Glutamatergic neuron (in vitro differentiated cells): ENCODE data around the gene CNNM4. TPM values are rescaled to one million over a fixed set of nuclear protein-coding genes. Genes with fewer than 3 reads are reported as not detected.
A peak's percentile ranks its signal among the peaks of the same experiment; 100 is the strongest.

ENCODE experiments used
- DNase-seq: peaks from one replicate; pipeline ENCODE4 v3.0.0; 2022
- H3K27ac Mint-ChIP-seq: one replicate; pipeline ENCODE4 v1.8.0; 2020; ENCODE audit warnings: mild to moderate bottlenecking, mixed read lengths, inconsistent platforms; ENCODE audit not compliant: unreplicated experiment
- H3K27me3 Mint-ChIP-seq: one replicate; pipeline ENCODE4 v1.8.0; 2020; ENCODE audit warnings: mild to moderate bottlenecking, moderate library complexity, mixed read lengths, inconsistent platforms; ENCODE audit not compliant: unreplicated experiment
- H3K36me3 Mint-ChIP-seq: one replicate; pipeline ENCODE4 v1.8.0; 2020; ENCODE audit warnings: mild to moderate bottlenecking, mixed read lengths, inconsistent platforms; ENCODE audit not compliant: unreplicated experiment
- H3K4me1 Mint-ChIP-seq: one replicate; pipeline ENCODE4 v1.8.0; 2020; ENCODE audit warnings: mild to moderate bottlenecking, low read depth, mixed read lengths, inconsistent platforms; ENCODE audit not compliant: unreplicated experiment
- H3K4me3 Mint-ChIP-seq: one replicate; pipeline ENCODE4 v1.8.0; 2020; ENCODE audit warnings: mild to moderate bottlenecking, mixed read lengths, inconsistent platforms; ENCODE audit not compliant: unreplicated experiment
- H3K9me3 Mint-ChIP-seq: one replicate; pipeline ENCODE4 v1.8.0; 2020; ENCODE audit warnings: mild to moderate bottlenecking, moderate library complexity, mixed read lengths, inconsistent platforms; ENCODE audit not compliant: unreplicated experiment
- CTCF ChIP-seq: fragments of 200-600 bp; sonication (generic); IDR thresholded peaks from one replicate; pipeline ENCODE4 v1.5.0; 2021; ENCODE audit not compliant: partially characterized antibody, unreplicated experiment
- total RNA-seq: library from RNA; stranded (reverse); fragmentation: NEBNext Ultra II Directional; extraction: Animal tissue kit (Norgen Biotek cat#: 25700); gene quantifications from one replicate; pipeline ENCODE4 v1.2.1, GENCODE V29; 2021; ENCODE audit not compliant: unreplicated experiment

CNNM4 gene
- total RNA-seq, 1 donor from 2014 or later: 15.4 TPM

GRCh38 chr2:96837575-96837974 is 76.9 kb downstream of the CNNM4 start:
- H3K27ac Mint-ChIP-seq: no peak overlapping the region
- no peak for DNase-seq

GRCh38 chr2:96838345-96839292 is 77.9 kb downstream of the CNNM4 start:
- Mint-ChIP-seq H3K4me3 (no peak overlapping the region), H3K27me3 (peaks cover 3% of the 10 kb centered on the region)

More at GRCh38 chr2:96837575-96837974, 76.9 kb downstream of the CNNM4 start:
- H3K4me1 Mint-ChIP-seq: peaks cover 25% of the 10 kb centered on the region
- peaks cover 7% of the 10 kb centered on the region for H3K27me3 Mint-ChIP-seq
- no peaks in the 10 kb centered on the region for H3K36me3 Mint-ChIP-seq
- no peak for TF ChIP-seq CTCF
- peaks cover 20% of the 10 kb centered on the region for H3K9me3 Mint-ChIP-seq
- H3K4me3 Mint-ChIP-seq: no peak overlapping the region

GRCh38 chr2:96839293-96839874 is 78.7 kb downstream of the CNNM4 start:
- Mint-ChIP-seq H3K27ac (no peak overlapping the region), H3K27me3 (peaks cover 3% of the 10 kb centered on the region), H3K4me1 (peaks cover 19% of the 10 kb centered on the region), H3K9me3 (peaks cover 16% of the 10 kb centered on the region), H3K4me3 (no peak overlapping the region), H3K36me3 (no peaks in the 10 kb centered on the region)
- peak; percentile 26 for DNase-seq
- TF ChIP-seq CTCF: no peak

More at GRCh38 chr2:96838345-96839292, 77.9 kb downstream of the CNNM4 start:
- TF ChIP-seq CTCF: no peak
- Mint-ChIP-seq H3K36me3 (no peaks in the 10 kb centered on the region), H3K4me1 (peaks cover 20% of the 10 kb centered on the region), H3K27ac (no peak overlapping the region), H3K9me3 (peaks cover 16% of the 10 kb centered on the region)
- DNase-seq: no peak

GRCh38 chr2:96839875-96840850 is 79.5 kb downstream of the CNNM4 start:
- H3K9me3 Mint-ChIP-seq: peaks cover 13% of the 10 kb centered on the region
- TF ChIP-seq CTCF: no peak
- H3K4me1 Mint-ChIP-seq: peaks cover 19% of the 10 kb centered on the region
- no peak overlapping the region for H3K4me3 Mint-ChIP-seq
- DNase-seq: peak; percentile 30
- no peaks in the 10 kb centered on the region for H3K36me3 Mint-ChIP-seq
- H3K27ac Mint-ChIP-seq: peak overlapping the region; percentile 43
- peaks cover 3% of the 10 kb centered on the region for H3K27me3 Mint-ChIP-seq
